GM18507 (cell line): ENCODE data around the gene RTN4RL1.

Experiments
- DNase-seq: peaks from one replicate; pipeline ENCODE4 v3.0.0; 2011; ENCODE audit warnings: low read depth; ENCODE audit not compliant: insufficient read length; ENCODE audit errors: extremely low spot score
- FAIRE-seq: peaks from 2 replicates; lab custom pipeline; 2011; peaks lifted over from hg19 to GRCh38; lab: Jason Lieb, UNC

The RTN4RL1 gene

DNA sequence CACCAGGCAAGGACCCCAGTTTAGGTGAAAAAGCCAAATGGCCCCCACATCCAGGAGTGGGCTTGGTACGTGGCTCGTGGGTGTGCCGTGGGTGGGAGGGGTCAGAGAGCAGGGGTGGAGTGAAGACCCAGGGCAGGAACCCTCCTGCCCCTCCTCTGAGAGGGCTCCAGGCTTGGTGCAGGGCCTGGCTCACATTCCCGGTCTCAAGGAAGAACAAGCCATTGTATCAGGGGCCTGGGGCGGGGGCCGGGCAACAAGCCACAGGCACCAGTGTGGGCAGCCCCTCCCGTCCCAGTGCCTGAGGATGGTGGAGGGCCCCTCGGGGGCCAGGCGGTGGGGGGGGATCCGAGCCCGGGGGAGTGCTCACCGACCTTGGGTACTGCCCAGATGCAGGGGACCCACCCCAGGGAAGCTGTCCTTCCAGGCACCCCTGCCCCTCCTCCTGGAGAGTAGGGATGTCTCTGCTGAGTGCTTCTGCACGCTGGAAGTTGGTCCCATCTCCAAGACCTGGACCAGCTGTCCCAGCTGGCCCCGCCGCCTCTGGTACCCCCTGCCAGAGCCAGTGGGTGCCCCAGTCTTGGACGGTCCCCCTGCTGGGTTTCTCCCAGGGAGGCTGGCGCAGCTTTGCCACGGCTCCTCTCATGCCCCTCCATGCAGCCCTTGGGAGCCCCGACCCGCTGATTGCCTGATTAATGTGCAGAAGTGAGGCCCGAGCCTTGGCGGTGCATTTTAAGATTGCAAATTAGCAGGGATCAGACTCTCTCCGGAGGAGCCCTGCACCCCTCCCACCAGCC is 83.7 kb downstream of the RTN4RL1 start:
- no peak for DNase-seq
- FAIRE-seq = no peak

DNA sequence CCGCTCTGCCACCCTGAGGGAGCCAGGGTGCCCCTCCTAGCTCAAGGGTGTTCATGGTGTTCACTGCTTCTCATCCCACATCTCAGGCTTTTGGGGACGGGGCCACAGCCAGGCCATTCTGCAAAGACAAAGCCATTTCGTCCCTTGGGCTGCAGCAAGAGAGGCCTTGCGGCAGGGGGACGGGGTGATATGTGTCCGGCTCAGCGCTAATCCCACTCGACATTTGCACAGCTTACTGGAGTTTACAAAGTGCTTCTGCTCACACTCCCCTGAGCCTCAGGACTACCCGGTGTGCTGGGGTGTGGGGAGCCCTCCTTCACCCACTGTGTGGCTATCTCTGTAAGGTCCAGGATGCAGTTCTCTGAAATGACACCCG is 84.3 kb downstream of the RTN4RL1 start:
- DNase-seq = no peak

DNA sequence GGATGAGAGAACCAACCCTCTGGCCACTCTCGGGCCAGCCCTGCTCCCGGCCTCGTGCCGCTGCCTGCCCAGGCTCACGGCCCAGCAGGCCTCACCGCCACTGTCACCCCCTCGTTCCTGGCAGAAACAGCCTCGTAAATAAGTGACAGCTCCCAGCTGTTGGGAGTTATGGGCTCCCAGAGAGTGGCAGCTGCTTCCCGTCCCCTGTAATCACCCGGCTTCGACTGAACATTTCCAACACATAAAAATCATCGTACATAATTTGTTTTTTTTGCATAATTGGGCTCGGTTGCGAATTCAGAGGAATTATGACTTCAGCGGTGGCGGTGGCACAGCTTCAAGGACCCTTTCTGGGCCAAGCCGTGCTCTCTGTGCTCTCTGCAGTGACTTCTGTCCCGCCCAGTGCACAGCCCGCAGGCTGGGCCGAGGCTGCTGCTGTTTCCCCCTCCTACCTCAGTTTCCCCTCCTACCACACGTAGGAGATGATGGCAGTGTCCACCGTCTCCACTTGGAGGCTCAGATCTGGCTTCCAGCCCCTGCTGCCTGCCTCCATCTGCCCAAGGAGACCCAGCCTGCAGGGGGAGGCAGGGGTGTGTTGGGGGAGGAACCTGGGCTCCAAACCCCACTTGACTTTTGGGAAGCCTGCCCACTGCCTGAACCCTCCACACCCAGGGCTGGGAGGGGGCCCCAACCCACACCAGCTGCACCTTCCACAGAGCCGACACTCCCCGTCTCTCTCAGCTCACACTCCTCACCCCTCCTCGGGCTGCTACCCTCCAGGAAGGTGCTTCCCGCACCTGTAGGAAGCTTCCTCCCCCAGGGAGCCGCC is 84.9 kb downstream of the RTN4RL1 start:
- no peak for FAIRE-seq

More for the DNA sequence above, 84.3 kb downstream of the RTN4RL1 start:
- FAIRE-seq = no peak

GRCh38 chr17:1937461-1937860 is 87.7 kb downstream of the RTN4RL1 start:
- no peak for DNase-seq
- FAIRE-seq = no peak

More for the DNA sequence above, 84.9 kb downstream of the RTN4RL1 start:
- no peak for DNase-seq

DNA sequence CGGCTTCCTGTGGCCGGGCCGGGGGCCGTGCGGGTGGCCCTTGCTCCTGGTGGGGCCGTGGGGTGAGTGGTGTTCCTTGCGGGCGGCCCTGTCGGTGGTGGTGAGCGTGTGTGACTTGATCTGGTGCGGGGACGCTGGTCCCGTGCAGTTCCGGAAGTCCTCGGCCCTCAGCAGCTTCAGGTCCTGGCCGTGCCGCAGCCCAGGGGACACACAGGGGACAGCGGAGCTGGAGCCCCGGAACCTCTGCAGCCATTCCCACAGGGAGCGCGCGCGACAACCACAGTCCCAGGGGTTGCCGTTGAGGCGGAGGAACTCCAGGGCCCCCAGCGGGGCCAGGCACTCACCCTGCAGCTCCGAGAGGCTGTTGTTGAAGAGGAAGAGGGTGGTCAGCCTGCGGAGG is 88.4 kb downstream of the RTN4RL1 start:
- FAIRE-seq (no peak), DNase-seq (no peak)

GRCh38 chr17:1934901-1935300 is 90.2 kb downstream of the RTN4RL1 start:
- FAIRE-seq = no peak

GRCh38 chr17:1933875-1934715 is 91.0 kb downstream of the RTN4RL1 start:
- no peak for DNase-seq
- no peak for FAIRE-seq

More at GRCh38 chr17:1934901-1935300, 90.2 kb downstream of the RTN4RL1 start:
- DNase-seq = no peak

- FAIRE-seq = no peak
- no peak for DNase-seq
Observed at GRCh38 chr17:1931844-1932579, 93.1 kb downstream of the RTN4RL1 start.

DNA sequence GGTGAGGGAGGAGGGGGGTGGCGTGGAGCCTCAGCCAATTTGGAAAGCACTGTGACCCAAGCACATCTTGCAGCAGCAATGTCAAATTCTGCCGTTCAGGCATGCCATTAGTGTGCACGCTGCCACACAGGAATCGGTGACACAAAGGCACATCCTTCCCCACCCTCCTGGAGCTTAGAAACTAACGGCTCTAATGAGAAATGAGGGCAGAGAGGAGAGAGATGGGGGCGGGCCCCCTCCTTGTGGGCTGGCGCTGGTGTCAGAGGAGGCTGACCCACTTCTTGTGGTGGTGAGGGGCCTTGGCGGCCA is 94.8 kb downstream of the RTN4RL1 start:
- FAIRE-seq = no peak
- DNase-seq = no peak

DNA sequence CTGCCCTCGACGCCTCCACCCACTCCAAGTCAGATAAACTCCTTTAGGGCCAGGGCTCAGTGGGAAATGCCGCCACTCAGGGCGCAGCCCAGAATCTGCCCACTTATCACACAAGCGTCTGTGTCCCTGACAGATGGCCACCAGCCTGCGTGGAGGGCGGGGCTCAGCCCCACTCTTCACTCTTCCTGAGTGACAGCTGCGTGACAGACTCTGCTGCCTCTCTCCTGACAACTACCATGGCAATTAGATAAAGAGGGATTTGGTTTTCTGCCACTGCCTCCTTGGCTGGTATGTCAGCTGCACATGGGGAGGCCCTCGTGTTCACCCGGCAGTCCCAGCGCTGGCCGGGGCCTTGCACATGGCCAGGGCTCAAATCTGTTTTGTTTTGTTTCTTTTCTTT is 96.2 kb downstream of the RTN4RL1 start:
- FAIRE-seq = no peak
- no peak for DNase-seq

DNA sequence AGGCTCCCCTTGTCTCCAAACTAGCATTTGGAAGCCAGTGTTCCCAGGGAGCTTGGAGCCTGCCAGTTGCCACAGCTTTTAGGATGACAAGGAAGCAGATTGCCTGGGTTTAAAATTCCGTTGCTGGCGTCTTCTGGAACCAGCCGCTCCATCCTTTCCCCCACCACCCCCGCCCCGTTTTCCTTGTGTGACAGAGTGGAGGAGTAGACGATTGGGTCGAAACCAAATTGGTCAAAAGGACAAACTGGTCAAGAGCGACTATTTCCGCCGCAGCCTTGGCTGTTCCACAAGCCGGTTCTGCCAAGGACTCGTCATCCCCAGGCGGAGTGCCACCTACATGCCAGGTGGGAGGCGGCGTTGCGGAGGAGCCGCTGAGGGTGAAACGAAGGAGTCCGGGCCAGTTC is 104.2 kb downstream of the RTN4RL1 start:
- no peak for FAIRE-seq

GRCh38 chr17:1919201-1919600 is 105.9 kb downstream of the RTN4RL1 start:
- no peak for FAIRE-seq
- DNase-seq = no peak

More for the DNA sequence above, 104.2 kb downstream of the RTN4RL1 start:
- no peak for DNase-seq

GRCh38 chr17:1918346-1919162 is 106.6 kb downstream of the RTN4RL1 start:
- DNase-seq (no peak), FAIRE-seq (no peak)

DNA sequence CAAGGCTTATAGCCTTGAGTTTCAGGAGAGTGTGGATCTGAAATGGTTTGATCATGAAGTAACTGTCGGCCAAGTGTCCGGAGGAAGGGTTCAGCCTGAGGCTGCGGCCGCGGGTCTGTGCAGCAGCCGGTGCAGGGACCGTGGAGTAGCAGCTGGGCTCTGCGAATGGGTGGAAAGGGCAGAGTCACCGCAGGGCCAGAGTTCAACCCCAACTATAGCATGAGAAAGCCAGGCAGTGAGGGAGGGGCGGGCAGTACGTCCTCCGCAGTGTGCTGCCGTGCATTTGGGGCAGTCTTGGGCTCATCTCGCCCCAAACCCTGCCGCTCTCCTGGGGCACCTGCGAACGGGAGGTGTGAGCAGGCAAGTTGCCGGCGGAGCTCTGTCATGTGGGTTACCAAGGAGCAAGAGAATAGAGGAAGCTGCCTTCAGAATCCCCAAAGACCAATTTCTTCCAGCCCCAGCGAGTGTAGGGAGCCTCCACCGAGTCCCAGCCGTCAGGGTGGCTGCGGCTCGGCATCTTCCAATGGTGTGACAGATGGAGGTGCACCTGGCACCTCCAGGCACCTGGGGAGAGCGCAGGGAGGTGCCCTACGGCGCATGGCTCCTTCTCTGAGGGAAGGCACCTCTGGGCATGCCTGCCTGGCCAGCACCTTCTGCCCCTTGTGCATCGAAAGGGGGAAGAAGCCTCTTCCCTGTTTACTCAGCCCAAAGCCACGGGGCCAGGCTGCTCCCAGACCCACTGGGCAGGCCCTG is 108.0 kb downstream of the RTN4RL1 start:
- no peak for FAIRE-seq
- no peak for DNase-seq

DNA sequence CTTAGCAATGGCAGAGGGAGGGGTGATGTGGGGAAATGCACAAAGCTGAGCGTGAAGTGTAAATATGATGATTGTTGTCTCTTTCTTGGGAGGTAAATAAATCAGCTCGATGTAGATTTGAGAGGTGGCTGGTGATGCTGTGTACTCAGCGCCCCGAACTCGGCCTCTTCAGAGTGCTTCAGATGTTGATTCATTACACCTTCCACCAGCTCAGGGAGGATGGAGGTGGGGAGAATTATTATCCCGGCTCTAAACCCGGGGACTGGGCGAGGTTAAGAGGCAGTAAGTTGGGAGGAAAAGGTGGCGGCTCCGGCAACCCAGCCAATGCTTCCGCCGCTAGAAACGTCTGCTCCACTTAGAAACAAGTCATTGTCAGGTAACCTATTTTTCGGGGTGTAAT is 108.8 kb downstream of the RTN4RL1 start:
- DNase-seq = no peak
- no peak for FAIRE-seq

DNA sequence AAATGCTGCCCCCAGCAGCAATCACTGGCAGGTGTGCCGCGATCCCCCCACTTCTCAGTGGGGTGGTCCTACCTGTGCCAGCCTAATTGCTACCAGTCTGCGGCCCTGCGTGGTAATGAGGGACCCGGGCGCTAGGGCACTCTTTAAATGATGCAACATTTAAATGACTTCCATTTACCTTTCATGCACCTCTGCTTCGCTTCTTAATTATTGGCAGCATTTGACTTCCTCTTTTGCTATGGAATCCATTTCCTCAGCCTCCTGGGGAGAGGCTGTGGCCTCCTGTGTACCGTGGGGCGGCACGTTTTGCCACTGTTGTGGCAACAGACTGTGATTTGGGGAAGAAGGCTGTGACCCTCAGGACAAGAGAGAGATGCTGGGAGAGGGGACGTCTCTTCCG is 109.2 kb downstream of the RTN4RL1 start:
- DNase-seq = no peak
- FAIRE-seq = no peak

- no peak for DNase-seq
Observed at GRCh38 chr17:1914661-1915083, 110.5 kb downstream of the RTN4RL1 start.

GRCh38 chr17:1913702-1914101 is 111.4 kb downstream of the RTN4RL1 start:
- DNase-seq = no peak
- FAIRE-seq = no peak

More at GRCh38 chr17:1914661-1915083, 110.5 kb downstream of the RTN4RL1 start:
- FAIRE-seq = no peak
